ENCODE measurements around the gene APOBEC3B.

GRCh38 chr22:38942702-38943101, 39.4 kb upstream of the APOBEC3B start:
- TF ChIP-seq CTCF (IDR thresholded peaks at IDR 0.05): no peak
- TF ChIP-seq EZH2 (IDR thresholded peaks at IDR 0.05): no peak
